HepG2 (cell line): ENCODE measurements around the gene ZNF700. TPM values are rescaled to one million over a fixed set of nuclear protein-coding genes. Genes with fewer than 3 reads are reported as not detected.

Experiments
- ATAC-seq: fragments of 200-7000 bp; cut with Tn5 transposase; 3 replicates; pipeline ENCODE4 v1.9.1; 2020; ENCODE audit warnings: mild to moderate bottlenecking, moderate library complexity
- BruUV-seq: library from RNA; stranded (reverse); fragments of 400-500 nt; replicated peaks from 2 replicates; lab custom pipeline; 2021; lab: Mats Ljungman, UMichigan
- CTCF ChIA-PET: fragments of 300-600 bp; formaldehyde crosslinking; extraction: SDS; loops from one replicate; lab custom pipeline; 2021; ENCODE audit warnings: low total read pairs, inconsistent platforms, low intra/inter-chr PET ratio; lab: Yijun Ruan, JAX
- POLR2A ChIA-PET: fragments of 350-600 bp; sonication (Branson Sonifier 250); formaldehyde crosslinking; loops from one replicate; lab custom pipeline; 2020; ENCODE audit warnings: antibody characterized with exemption, inconsistent platforms; lab: Yijun Ruan, JAX
- DNase-seq: peaks from one replicate; pipeline ENCODE4 v3.0.0-alpha.2; 2015; ENCODE audit warnings: low spot score
- FAIRE-seq: peaks from 3 replicates; lab custom pipeline; 2011; peaks lifted over from hg19 to GRCh38; lab: Jason Lieb, UNC
- H2AFZ ChIP-seq: one replicate; pipeline ENCODE4 v1.6.1; 2011; ENCODE audit warnings: low read length, inconsistent platforms
- H3K27ac ChIP-seq: fragments of 300-600 bp; 3 replicates; pipeline ENCODE4 v1.8.0; 2011; ENCODE audit warnings: mixed run types, mild to moderate bottlenecking, mixed read lengths, low read length, inconsistent platforms; ENCODE audit not compliant: insufficient read depth; ENCODE audit errors: extremely low read length
- H3K27me3 ChIP-seq, 2 experiments: fragments of 200-600 bp in 1 of 2; 2 replicates in 1 of 2; 3 replicates in 1 of 2; pipeline versions ENCODE4 v1.6.0 to v1.8.0; 2011; ENCODE audit warnings: low read length in 2 of 2, mild to moderate bottlenecking in 2 of 2, moderate library complexity in 2 of 2, inconsistent platforms in 1 of 2; ENCODE audit not compliant: insufficient read depth in 2 of 2, control insufficient read depth in 1 of 2
- H3K36me3 ChIP-seq, 2 experiments: fragments of 200-600 bp in 1 of 2; replicated peaks in 1 of 2; 2 replicates in 1 of 2; 3 replicates in 1 of 2; pipeline versions ENCODE4 v1.5.1 to v1.8.0; 2011; ENCODE audit warnings: low read length in 2 of 2, inconsistent platforms in 1 of 2; ENCODE audit not compliant: insufficient read depth in 2 of 2, control insufficient read depth in 1 of 2
- H3K4me1 ChIP-seq: 2 replicates; pipeline ENCODE4 v1.5.1; 2012; ENCODE audit warnings: low read length, inconsistent platforms; ENCODE audit not compliant: insufficient read depth
- H3K4me2 ChIP-seq: 2 replicates; pipeline ENCODE4 v1.6.0; 2011; ENCODE audit warnings: low read depth, low read length, inconsistent platforms
- H3K4me3 ChIP-seq, 3 experiments: fragments of 200-600 bp in 1 of 3; sonication (generic), shearing (Covaris generic) in 1 of 3; replicated peaks in 1 of 3; 2 replicates each; pipeline ENCODE4 v1.5.1; 2011 to 2016; ENCODE audit warnings: low read length in 3 of 3, inconsistent platforms in 2 of 3, low read depth in 2 of 3, mild to moderate bottlenecking in 2 of 3, control low read depth in 1 of 3, mixed read lengths in 1 of 3; ENCODE audit not compliant: insufficient read depth in 1 of 3
- H3K79me2 ChIP-seq: one replicate; pipeline ENCODE4 v1.6.1; 2011; ENCODE audit warnings: low read length, inconsistent platforms; ENCODE audit not compliant: insufficient read depth
- H3K9ac ChIP-seq: 2 replicates; pipeline ENCODE4 v1.6.0; 2011; ENCODE audit warnings: mild to moderate bottlenecking, low read depth, low read length, inconsistent platforms; ENCODE audit not compliant: insufficient read depth
- H3K9me3 ChIP-seq: 2 replicates; pipeline ENCODE4 v1.5.1; 2012; ENCODE audit warnings: mild to moderate bottlenecking, low read length
- H4K20me1 ChIP-seq: 2 replicates; pipeline ENCODE4 v1.6.0; 2011; ENCODE audit warnings: inconsistent platforms, mild to moderate bottlenecking, low read length, moderate library complexity; ENCODE audit not compliant: insufficient read depth
- ASH2L ChIP-seq: fragments of 300-600, 200-600 bp; sonication (generic); IDR thresholded peaks from 2 replicates; pipeline ENCODE4 v1.7.0; 2017; ENCODE audit warnings: low read depth, mild to moderate bottlenecking, moderate library complexity, mixed read lengths, low read length; ENCODE audit not compliant: insufficient read length
- FOXK2 ChIP-seq: fragments of 450-650 bp; IDR thresholded peaks from 2 replicates; pipeline ENCODE4 v1.6.1; 2016
- HIC2 ChIP-seq: sonication (generic); formaldehyde crosslinking; IDR thresholded peaks from 2 replicates; pipeline ENCODE4 v1.9.0; 2022; ENCODE audit warnings: low read depth, missing genetic modification reagents
- MIER2 ChIP-seq: IDR thresholded peaks from 2 replicates; pipeline ENCODE4 v1.6.1; 2016; ENCODE audit warnings: missing biosample characterization, missing genetic modification reagents
- ZNF207 ChIP-seq: fragments of 450-650 bp; IDR thresholded peaks from 2 replicates; pipeline ENCODE4 v1.6.1; 2016; ENCODE audit warnings: antibody characterized with exemption, borderline replicate concordance
- ZNF430 ChIP-seq: sonication (generic); formaldehyde crosslinking; IDR thresholded peaks from 2 replicates; pipeline ENCODE4 v1.9.0; 2021; ENCODE audit warnings: mild to moderate bottlenecking, missing genetic modification reagents
- ZNF446 ChIP-seq: sonication (generic); formaldehyde crosslinking; IDR thresholded peaks from 2 replicates; pipeline ENCODE4 v1.5.0; 2020; ENCODE audit warnings: mild to moderate bottlenecking, missing genetic modification reagents
- ZNF746 ChIP-seq: sonication (generic); formaldehyde crosslinking; IDR thresholded peaks from 2 replicates; pipeline ENCODE4 v1.8.0; 2022; ENCODE audit warnings: mild to moderate bottlenecking, missing genetic modification reagents
- WGBS: methylation state at CpG from one replicate; pipeline ENCODE4 v1.1.6; 2017; ENCODE audit warnings: low lambda C conversion rate; 5-methylcytosine and 5-hydroxymethylcytosine counted together
- in situ Hi-C: cut with HindIII; loops from 2 replicates; pipeline ENCODE4 v1.10.0; 2017; ENCODE audit warnings: low pct_unique_long_range_greater_than_20kb; ENCODE audit not compliant: extremely low pct_ligation_motif_present
- intact Hi-C: fragments of 100-400 bp; cut with micrococcal nuclease; formaldehyde crosslinking; loops from one replicate; pipeline ENCODE4 v1.10.0; 2022; ENCODE audit not compliant: unreplicated experiment
- polyA plus RNA-seq, 8 experiments: library from polyadenylated mRNA; depleted of rRNA in 3 of 8; stranded (reverse) in 7 of 8; unstranded in 1 of 8; fragments of >200 nt; fragmentation: Illumina TruSeq in 4 of 8; extraction: Trizol in 4 of 8; gene quantifications; 2 replicates each; pipeline versions ENCODE4 v1.2.1 to v1.2.3, GENCODE V29; 2011 to 2016; ENCODE audit warnings: low read depth in 4 of 8, missing spikeins in 1 of 8, mixed read lengths in 1 of 8; ENCODE audit not compliant: insufficient read depth in 1 of 8
- total RNA-seq, 5 experiments: library from RNA; depleted of rRNA; stranded (reverse); fragments of >200 nt; fragmentation: Illumina TruSeq; extraction: Trizol; gene quantifications; 2 replicates each; pipeline ENCODE4 v1.2.3, GENCODE V29; 2016; ENCODE audit warnings: low read depth in 1 of 5
- TF ChIP-seq, protein P1 (sequence below): sonication (generic); formaldehyde crosslinking; IDR thresholded peaks from 2 replicates; pipeline ENCODE4 v1.4.0; 2020; ENCODE audit warnings: missing genetic modification reagents, borderline replicate concordance
- TF ChIP-seq, protein P2 (sequence below): sonication (generic); formaldehyde crosslinking; IDR thresholded peaks from 2 replicates; pipeline ENCODE4 v1.5.0; 2020; ENCODE audit warnings: mild to moderate bottlenecking, missing genetic modification reagents, borderline replicate concordance

The ZNF700 gene
- total and polyA plus RNA-seq, 2 of the 13 experiments (the other 11 are each of a cell fraction or from before 2014, with no cell fraction given) = 6.0 to 12.8 TPM

GRCh38 chr19:11948646-11949045 is 23.7 kb downstream of the ZNF700 start:
- Histone ChIP-seq H3K4me2 (no peak overlapping the region), H3K4me3 (no peak overlapping the region), H3K27me3 (no peaks in the 10 kb centered on the region), H3K79me2 (peaks cover 7% of the 10 kb centered on the region), H3K27ac (no peak overlapping the region), H3K36me3 (peaks cover 18 to 56% of the 10 kb centered on the region in 2 experiments), H4K20me1 (no peaks in the 10 kb centered on the region; the same call in 1 of the 2 replicates), H3K9ac (no peak overlapping the region), H2AFZ (no peak overlapping the region), H3K4me1 (no peaks in the 10 kb centered on the region), H3K9me3 (peaks cover 22% of the 10 kb centered on the region)
- DNase-seq (no peak), FAIRE-seq (no peak), ATAC-seq (no peak)
- WGBS = 83% methylated on average over 3 of the region's 3 CpGs
- in situ Hi-C loops = no loop called here
- BruUV-seq = no TSS peak
- POLR2A ChIA-PET = no interaction called here
- CTCF ChIA-PET = no interaction called here
- intact Hi-C loops = no loop called here
- TF ChIP-seq ZNF207 (no peak), ASH2L (no peak), ZNF746 (CRISPR knock-in tag) (no peak), MIER2 (CRISPR knock-in tag) (no peak), ZNF446 (CRISPR knock-in tag) (no peak), ZNF430 (CRISPR knock-in tag) (no peak), FOXK2 (no peak), HIC2 (CRISPR knock-in tag) (no peak)
- TF ChIP-seq, protein P1, sequence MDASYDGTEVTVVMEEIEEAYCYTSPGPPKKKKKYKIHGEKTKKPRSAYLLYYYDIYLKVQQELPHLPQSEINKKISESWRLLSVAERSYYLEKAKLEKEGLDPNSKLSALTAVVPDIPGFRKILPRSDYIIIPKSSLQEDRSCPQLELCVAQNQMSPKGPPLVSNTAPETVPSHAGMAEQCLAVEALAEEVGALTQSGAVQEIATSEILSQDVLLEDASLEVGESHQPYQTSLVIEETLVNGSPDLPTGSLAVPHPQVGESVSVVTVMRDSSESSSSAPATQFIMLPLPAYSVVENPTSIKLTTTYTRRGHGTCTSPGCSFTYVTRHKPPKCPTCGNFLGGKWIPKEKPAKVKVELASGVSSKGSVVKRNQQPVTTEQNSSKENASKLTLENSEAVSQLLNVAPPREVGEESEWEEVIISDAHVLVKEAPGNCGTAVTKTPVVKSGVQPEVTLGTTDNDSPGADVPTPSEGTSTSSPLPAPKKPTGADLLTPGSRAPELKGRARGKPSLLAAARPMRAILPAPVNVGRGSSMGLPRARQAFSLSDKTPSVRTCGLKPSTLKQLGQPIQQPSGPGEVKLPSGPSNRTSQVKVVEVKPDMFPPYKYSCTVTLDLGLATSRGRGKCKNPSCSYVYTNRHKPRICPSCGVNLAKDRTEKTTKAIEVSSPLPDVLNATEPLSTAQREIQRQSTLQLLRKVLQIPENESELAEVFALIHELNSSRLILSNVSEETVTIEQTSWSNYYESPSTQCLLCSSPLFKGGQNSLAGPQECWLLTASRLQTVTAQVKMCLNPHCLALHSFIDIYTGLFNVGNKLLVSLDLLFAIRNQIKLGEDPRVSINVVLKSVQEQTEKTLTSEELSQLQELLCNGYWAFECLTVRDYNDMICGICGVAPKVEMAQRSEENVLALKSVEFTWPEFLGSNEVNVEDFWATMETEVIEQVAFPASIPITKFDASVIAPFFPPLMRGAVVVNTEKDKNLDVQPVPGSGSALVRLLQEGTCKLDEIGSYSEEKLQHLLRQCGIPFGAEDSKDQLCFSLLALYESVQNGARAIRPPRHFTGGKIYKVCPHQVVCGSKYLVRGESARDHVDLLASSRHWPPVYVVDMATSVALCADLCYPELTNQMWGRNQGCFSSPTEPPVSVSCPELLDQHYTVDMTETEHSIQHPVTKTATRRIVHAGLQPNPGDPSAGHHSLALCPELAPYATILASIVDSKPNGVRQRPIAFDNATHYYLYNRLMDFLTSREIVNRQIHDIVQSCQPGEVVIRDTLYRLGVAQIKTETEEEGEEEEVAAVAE (CRISPR knock-in tag) = no peak
- TF ChIP-seq, protein P2, sequence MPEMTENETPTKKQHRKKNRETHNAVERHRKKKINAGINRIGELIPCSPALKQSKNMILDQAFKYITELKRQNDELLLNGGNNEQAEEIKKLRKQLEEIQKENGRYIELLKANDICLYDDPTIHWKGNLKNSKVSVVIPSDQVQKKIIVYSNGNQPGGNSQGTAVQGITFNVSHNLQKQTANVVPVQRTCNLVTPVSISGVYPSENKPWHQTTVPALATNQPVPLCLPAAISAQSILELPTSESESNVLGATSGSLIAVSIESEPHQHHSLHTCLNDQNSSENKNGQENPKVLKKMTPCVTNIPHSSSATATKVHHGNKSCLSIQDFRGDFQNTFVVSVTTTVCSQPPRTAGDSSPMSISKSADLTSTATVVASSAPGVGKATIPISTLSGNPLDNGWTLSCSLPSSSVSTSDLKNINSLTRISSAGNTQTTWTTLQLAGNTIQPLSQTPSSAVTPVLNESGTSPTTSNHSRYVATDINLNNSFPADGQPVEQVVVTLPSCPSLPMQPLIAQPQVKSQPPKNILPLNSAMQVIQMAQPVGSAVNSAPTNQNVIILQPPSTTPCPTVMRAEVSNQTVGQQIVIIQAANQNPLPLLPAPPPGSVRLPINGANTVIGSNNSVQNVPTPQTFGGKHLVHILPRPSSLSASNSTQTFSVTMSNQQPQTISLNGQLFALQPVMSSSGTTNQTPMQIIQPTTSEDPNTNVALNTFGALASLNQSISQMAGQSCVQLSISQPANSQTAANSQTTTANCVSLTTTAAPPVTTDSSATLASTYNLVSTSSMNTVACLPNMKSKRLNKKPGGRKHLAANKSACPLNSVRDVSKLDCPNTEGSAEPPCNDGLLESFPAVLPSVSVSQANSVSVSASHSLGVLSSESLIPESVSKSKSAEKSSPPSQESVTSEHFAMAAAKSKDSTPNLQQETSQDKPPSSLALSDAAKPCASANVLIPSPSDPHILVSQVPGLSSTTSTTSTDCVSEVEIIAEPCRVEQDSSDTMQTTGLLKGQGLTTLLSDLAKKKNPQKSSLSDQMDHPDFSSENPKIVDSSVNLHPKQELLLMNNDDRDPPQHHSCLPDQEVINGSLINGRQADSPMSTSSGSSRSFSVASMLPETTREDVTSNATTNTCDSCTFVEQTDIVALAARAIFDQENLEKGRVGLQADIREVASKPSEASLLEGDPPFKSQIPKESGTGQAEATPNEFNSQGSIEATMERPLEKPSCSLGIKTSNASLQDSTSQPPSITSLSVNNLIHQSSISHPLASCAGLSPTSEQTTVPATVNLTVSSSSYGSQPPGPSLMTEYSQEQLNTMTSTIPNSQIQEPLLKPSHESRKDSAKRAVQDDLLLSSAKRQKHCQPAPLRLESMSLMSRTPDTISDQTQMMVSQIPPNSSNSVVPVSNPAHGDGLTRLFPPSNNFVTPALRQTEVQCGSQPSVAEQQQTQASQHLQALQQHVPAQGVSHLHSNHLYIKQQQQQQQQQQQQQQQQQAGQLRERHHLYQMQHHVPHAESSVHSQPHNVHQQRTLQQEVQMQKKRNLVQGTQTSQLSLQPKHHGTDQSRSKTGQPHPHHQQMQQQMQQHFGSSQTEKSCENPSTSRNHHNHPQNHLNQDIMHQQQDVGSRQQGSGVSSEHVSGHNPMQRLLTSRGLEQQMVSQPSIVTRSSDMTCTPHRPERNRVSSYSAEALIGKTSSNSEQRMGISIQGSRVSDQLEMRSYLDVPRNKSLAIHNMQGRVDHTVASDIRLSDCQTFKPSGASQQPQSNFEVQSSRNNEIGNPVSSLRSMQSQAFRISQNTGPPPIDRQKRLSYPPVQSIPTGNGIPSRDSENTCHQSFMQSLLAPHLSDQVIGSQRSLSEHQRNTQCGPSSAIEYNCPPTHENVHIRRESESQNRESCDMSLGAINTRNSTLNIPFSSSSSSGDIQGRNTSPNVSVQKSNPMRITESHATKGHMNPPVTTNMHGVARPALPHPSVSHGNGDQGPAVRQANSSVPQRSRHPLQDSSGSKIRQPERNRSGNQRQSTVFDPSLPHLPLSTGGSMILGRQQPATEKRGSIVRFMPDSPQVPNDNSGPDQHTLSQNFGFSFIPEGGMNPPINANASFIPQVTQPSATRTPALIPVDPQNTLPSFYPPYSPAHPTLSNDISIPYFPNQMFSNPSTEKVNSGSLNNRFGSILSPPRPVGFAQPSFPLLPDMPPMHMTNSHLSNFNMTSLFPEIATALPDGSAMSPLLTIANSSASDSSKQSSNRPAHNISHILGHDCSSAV (CRISPR knock-in tag) = no peak
